ENCODE results near the gene NPB.
A peak's percentile ranks its signal among the peaks of the same experiment; 100 is the strongest.

Gene NPB

DNA sequence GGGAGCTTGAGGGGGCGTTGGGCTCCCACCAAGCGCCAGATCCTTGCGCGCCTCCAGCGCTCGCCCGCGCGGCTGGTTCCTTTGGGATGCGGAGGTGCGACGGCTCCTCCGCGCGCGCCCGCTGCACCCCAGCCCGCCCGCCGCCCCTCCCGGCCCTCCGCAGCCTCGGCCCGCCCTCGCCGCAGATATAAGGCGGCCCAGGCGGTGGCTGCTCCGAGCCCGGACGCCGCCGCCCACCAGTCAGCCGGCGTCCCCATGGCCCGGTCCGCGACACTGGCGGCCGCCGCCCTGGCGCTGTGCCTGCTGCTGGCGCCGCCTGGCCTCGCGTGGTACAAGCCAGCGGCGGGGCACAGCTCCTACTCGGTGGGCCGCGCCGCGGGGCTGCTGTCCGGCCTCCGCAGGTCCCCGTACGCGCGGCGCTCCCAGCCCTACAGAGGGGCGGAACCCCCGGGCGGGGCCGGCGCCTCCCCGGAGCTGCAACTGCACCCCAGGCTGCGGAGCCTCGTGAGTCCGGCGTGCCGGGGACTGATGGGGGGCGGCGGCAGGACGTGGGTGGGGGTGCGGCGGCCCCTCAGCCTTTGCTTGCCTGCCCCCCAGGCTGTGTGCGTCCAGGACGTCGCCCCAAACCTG lies at the start of gene NPB:
TSS of gene NPB (plus strand) at position 216 of the 630 bp plus-strand sequence. CDS start at position 256, 40 bp downstream.
- no peak for TF ChIP-seq CTCF (IDR thresholded peaks at IDR 0.05; ENCODE audit: low read length, missing control alignments)
- DNase-seq (ENCODE audit: low read depth): no peak
- H3K4me3 ChIP-seq (replicated peaks; ENCODE audit: low read depth, low read length): no peak within 1 kb of the TSS

DNA sequence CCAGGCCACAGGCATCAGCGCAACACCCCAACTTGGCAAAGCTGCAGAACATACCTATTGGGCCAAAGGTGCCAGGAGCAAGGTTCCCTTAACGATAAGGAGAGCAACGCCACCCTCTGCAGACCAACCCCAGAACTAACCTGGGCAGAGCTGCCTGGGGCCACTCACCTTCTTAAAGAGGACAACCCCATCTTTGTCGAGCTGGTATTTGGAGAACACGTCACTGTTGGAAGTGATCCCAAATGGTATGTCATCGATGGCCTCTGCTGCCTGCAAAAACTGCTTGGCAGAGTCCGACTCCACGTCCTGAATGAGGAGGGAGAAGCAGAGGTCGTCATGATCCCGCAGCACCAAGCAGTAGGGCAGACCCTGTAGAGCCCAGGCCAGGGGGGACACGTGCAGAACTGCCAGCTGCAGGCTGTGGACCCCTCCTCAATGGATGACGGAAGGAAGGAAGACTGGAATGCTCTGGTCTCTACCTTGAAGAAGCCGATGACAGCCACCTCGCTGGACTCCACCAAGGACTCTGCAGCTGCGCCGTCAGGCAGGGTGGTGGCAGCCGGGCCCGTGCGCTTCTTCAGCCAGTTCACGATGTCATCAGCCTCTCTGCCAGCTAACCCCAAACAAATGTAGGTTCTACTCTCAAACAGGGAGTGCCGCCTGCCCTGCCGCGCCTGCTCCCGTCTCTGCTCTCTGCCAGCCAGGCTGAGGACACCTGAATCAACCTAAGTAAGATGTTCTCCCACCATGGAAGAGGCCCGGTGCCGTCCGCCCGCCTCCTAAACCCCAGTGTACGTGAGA lies 46.9 kb upstream of the NPB start:
- DNase-seq (ENCODE audit: low read depth): no peak
- H3K4me3 ChIP-seq (replicated peaks; ENCODE audit: low read depth, low read length): no peak overlapping the region
- no peak for TF ChIP-seq CTCF (IDR thresholded peaks at IDR 0.05; ENCODE audit: low read length, missing control alignments)

DNA sequence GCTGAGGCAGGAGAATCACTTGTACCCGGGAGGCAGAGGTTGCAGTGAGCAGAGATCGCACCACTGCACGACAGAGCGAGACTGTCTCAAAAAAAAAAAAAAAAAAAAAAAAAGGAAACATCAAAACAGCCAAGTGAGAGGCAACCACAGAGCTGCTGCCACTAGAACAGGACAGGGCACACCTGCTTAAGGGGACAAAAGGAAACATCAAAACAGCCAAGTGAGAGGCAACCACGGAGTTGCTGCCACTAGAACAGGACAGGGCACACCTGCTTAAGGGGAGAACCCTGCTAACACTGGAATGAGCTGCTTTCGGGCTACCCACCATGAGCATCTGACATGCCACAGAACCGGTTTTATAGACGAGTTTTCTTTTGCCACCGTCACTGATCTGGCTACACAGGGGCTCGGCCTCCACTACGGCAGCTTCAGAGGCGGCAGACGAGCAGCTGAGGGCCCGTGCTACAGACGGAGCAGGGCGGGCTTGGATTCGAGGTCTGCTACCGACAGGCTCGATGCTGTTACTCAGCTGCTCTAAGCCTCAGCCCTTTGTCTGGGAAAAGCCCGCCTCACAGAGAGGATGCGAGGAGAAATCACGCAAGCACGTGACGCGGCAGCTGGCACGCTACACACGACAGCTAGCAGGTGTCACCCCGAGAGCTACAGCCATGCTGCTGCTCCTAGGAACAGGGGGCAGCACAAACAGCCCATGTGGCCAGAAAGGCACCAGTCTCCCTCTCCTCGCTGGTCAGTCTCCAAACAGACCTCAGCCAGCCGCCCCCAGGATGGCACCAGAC lies 43.7 kb upstream of the NPB start:
- peak overlapping the region; percentile 92 for H3K4me3 ChIP-seq (replicated peaks; ENCODE audit: low read depth, low read length)
- TF ChIP-seq CTCF (IDR thresholded peaks at IDR 0.05; ENCODE audit: low read length, missing control alignments): no peak
- no peak for DNase-seq (ENCODE audit: low read depth)

DNA sequence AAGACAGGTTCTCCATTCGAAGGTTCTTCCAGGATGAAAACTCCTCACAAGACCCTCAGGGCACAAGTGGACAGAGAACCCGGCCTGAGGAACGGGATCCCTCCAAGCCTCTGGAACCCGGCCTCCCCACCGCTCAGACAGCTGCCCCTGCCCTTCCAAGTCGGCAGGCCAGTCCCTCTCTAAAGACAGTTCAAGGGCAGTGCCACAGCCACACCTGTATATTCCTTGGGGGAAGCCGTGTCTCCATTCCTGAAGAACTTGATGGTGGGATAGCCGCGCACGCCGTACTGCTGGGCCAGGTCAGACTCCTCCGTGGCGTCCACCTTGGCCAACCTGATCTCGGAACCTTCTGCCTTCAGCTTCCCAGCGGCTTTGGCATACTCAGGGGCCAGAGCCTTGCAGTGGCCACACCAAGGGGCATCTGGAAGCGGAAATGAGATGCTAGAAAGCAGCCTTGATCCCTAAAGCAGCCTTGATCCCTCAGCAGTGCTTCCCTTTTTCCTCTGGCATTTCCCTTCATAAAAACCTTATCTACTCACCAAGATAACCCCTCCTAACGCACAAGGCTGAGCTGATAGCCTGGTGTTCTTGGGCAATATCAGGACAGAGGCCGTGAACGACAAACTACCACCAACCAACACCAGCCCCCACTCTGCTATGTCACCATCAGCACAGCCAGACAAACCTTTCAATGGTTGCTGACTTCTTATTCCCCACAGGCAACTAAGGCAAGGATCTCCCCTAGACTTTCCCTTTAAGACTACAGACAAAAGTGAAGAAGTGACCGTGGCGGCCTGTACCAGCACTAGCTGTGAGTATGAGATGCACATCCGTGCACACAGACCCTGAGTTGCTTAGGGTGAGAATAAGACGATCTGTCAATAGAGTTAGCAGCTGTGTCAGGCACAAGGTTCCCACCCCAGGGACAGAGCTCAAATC lies 42.8 kb upstream of the NPB start:
- no peak for TF ChIP-seq CTCF (IDR thresholded peaks at IDR 0.05; ENCODE audit: low read length, missing control alignments)
- DNase-seq (ENCODE audit: low read depth): peak; percentile 33

GRCh38 chr17:81859906-81860755 lies 41.9 kb upstream of the NPB start, which contains the start of gene P4HB:
Gene P4HB, minus strand, starts transcription at chr17:81860535. Its CDS starts 64 bp downstream, at chr17:81860471.
- TF ChIP-seq CTCF (IDR thresholded peaks at IDR 0.05; ENCODE audit: low read length, missing control alignments): no peak
- peak within 1 kb of the TSS; percentile 92 for H3K4me3 ChIP-seq (replicated peaks; ENCODE audit: low read depth, low read length)
- no peak for DNase-seq (ENCODE audit: low read depth)

More for the DNA sequence above, 42.8 kb upstream of the NPB start:
- peak overlapping the region; percentile 92 for H3K4me3 ChIP-seq (replicated peaks; ENCODE audit: low read depth, low read length)
